GM21526 (cell line): Measurements from ENCODE around the gene PITPNM1.
"Not testable (repeated sequence)": the region's sequence is repeated elsewhere in the genome, so short reads cannot be mapped to it uniquely, and the experiment has no call there.

Source experiments
- ATAC-seq: cut with Tn5 transposase; IDR thresholded peaks from one replicate; pipeline ENCODE4 v1.9.1; 2021; ENCODE audit warnings: moderate library complexity; ENCODE audit not compliant: unreplicated experiment, low FRiP score

PITPNM1 gene

DNA sequence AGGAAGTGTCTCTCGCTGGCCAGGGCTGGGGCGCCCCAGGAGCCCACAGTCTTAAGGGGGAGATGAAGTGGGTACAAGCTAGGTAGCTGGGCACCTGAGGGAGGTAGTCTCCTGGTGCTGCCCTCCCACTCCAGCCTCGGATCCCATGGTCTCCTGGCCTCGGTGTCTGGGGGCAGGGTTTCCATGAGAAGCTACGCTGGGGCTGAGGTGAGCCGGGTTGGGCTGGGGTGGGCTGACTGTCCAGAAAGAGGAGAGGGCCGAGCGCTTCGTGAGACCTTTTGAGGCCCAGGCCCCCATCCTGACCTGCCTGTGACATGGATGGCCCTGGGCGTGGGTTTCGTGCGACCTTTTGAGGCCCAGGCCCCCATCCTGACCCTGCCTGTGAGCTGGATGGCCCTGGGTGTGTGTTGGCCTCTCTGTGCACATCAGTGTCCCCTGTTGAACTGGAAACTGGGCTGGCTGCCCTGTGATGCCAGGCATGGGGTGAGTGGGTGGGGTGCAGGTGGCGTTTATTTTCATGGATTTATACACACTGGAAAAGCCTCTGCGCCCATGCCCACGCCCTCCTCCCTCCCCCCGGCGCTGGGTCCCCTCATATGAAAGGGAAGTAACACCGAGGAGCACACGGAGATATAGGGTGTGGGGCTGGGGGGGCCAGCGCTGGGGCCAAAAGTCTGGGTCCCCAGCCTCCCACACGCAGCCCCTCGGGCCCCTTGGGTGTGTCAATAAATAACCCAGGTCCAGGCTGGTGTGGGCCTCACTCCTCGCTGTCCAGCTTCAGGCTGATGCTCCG is 13.7 kb downstream of the PITPNM1 start:
- no peak for ATAC-seq

DNA sequence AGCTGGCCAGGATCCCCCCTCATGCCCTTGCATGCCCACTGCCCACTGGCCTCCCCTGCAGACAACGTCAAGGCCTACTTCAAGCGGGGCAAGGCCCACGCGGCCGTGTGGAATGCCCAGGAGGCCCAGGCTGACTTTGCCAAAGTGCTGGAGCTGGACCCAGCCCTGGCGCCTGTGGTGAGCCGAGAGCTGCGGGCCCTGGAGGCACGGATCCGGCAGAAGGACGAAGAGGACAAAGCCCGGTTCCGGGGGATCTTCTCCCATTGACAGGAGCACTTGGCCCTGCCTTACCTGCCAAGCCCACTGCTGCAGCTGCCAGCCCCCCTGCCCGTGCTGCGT is 14.5 kb downstream of the PITPNM1 start:
- ATAC-seq, result no peak

DNA sequence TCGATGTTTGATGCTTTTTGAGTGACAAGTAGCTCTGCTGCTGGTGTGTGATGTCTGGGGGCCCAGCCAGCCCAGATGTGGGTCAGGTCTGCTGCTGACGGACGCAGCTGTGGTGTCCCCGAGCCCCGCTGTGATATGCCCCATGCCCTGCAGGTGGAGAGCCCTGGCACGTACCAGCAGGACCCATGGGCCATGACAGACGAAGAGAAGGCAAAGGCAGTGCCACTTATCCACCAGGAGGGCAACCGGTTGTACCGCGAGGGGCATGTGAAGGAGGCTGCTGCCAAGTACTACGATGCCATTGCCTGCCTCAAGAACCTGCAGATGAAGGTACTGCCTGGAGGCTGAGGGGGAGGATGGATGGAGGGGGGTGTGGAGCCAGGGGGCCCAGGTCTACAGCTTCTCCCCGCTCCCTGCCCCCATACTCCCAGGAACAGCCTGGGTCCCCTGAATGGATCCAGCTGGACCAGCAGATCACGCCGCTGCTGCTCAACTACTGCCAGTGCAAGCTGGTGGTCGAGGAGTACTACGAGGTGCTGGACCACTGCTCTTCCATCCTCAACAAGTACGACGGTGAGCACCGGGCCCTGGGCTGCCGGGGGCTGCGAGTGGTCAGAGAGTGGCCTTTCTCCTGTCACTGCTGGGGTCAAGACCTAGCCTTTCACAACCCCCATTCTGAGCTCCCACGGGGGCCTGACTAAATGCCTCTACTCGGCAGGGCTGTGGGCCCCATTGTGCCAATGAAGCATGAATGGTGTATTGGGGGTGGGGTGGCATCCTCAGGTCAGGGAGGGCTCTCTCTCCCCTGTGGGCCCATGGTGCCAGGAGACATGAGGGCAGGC is 15.1 kb downstream of the PITPNM1 start:
- ATAC-seq, result no peak

DNA sequence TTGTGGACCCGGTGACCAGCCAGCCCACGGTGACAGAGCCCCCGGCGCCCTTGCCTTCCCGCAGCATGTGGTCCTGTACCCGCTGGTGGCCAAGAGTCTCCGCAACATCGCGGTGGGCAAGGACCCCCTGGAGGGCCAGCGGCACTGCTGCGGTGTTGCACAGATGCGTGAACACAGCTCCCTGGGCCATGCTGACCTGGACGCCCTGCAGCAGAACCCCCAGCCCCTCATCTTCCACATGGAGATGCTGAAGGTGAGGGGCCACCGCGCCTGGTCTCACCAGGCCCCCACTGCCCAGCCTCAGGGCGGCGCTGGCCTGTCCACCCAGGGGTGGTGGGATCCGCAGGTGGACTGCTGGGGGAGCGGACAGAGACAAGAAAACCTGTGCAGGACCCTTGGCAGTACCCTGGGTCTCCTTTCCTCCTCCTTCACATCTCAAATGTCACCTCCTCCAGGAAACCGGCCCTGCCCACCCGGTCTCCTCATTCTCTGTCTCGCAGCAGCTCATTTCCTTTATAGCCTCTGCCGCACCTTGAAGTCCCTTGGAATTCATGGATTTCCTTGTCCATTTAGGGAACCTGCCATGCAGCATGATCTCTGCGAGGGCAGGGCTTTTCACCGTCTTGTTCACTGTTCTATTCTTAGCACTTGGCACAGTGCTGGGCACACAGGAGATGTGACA is 15.8 kb downstream of the PITPNM1 start:
- ATAC-seq, result no peak

DNA sequence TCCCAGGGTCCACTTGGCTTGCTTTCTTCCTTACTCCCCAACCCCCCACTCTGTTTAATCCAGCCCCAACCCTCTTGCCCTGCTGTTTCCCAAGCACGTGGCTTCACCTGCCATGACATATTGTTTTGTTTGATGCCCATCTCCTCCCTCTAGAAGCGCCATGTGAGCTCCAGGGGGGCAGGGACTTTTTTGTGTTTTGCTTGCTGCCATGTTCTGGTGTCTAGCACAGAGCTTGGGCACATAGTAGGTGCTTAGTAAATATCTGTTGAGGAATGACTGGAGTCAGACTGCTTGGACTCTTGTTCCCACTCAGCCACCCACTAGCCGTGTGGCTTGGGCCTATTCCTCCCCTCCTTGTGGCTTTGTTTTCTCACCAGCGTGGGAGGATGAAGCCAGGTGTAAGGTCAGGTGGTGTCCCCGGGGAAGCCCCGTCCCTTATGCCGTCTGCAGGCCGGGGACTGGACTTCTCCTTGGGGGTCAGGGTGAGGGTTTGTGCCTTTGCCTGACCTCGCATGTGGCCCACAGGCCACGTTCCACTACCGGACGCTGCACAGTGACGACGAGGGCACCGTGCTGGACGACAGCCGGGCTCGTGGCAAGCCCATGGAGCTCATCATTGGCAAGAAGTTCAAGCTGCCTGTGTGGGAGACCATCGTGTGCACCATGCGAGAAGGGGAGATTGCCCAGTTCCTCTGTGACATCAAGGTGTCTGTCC is 18.5 kb downstream of the PITPNM1 start:
- ATAC-seq, result no peak

DNA sequence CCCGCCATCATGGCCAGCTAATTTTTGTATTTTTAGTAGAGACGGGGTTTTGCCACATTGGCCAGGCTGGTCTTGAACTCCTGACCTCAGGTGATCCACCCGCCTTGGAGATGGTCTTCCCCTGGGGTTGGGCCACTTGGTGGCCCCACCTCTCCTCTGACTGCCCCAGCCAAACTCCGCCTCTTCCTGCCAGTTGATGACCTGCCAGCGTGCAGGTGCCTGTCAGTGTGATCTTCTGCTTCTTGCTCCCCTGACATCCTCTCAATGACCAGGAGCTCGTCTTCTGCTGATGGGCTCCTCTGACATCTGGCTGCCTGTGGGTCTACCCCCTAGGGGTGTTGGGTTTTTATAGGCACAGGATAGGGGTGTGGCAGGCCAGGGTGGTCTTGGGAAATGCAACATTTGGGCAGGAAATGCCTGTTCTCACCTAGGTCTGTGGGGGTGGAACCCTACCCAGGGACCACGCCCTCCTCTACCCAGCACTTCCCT is 19.2 kb downstream of the PITPNM1 start:
- ATAC-seq, result not testable (repeated sequence)

DNA sequence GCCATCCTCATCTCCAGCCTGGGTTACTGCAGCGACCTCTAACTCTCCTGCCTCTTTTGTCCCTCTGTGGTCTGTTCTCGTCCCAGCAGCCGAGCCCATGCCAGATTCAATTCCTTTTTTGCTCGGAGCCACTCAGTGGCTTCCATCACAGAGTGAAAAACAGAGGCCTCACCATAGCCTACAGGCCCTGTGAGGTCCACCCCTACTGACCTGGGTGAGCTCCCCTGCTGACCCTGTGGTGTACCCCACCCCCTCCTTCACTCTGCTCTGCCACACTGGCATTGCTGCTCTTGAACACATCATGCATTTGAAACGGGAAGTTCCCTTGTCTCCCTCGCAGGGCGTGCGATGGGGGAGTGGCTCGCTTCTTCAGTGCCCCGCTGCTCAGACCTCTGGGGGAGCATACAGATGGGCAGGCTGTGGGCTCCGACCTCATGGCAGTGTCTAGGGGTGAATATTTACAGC is 20.3 kb downstream of the PITPNM1 start:
- no peak for ATAC-seq

DNA sequence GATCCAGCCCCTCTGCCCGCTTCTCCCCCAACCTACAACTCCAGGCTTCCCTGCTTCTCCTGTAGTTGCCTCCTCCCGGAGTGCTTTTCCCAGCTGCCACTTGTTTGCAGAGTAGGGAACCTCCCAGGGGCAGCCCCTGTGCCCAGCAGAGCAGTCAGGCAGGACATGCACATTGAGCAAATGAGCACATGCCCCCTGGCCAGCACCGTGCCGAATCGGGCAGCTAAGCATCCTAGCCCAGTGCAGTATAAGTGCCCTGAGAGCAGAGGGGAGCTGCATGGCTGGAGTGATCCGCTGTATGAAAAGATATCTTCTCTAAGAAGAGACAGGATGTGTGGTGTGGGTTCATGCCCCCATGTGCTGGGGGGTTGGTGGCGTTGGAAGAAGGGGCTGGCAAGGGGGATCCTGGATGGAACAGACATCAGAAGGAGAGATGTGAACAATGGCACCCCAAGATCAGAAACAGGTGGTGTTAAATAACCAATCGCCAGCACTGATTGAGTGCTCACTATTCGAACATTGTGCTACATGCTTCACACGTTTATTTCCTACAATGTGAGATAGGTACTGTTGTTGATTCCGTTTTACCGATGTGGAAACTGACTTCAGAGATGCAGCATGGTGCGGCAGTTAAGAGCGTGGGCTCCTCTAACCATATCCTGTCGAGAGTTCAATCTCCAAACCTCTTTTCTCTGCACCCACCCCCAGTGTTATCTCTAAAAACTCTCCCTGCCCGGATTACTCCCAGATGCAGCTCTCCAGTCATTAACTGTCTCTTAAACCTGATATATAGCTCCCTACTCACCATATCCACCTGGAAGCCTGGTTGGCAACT is 21.1 kb downstream of the PITPNM1 start:
- no peak for ATAC-seq

DNA sequence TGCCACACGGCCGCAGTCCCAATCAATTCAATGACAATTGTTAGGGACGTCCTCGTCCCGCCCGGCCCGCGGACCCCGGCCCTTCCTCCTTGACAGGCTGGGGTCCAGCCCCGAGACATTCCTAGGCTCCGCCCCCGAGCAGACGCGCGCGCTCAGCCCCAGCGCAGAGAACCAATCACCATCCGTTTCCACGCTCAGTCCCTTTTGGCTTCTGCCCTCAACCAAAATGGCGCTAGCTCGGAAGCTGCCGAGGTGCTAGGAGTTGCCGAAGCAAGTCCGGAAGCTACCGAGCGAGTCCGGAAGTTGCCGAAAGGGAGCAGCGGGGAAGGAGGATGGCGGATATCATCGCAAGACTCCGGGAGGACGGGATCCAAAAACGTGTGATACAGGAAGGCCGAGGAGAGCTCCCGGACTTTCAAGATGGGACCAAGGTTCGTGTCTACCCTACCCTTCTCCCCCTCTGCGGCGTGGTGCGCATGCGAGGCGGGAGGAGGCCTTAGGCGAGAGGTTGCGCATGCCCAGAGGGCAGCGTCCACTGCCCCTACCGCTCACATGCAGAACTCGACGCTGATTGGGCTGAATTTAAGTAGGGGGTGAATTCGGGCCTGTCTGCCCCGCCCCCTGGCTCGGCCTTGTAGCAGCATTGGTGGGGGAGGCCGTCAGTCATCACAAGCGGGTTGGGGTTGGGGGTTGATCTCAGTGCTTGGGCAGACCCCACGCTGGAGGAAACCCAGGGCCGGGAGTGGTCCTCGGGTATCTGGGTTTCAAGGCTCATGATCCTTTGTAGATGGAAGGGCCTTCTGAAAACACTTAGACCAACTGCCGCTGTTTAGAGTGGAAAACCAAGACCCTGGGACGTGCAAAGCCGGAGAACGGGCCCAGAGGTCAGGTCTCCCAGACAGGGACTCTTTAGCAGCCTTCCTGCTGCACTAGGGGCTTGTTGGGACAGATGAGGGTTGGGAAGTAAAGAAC is 22.1 kb downstream of the PITPNM1 start, which contains the start of gene AIP:
Gene AIP (plus strand): TSS at position 200 of the 972 bp plus-strand sequence. CDS start 133 bp downstream, at position 333.
- peak; percentile 59 for ATAC-seq

DNA sequence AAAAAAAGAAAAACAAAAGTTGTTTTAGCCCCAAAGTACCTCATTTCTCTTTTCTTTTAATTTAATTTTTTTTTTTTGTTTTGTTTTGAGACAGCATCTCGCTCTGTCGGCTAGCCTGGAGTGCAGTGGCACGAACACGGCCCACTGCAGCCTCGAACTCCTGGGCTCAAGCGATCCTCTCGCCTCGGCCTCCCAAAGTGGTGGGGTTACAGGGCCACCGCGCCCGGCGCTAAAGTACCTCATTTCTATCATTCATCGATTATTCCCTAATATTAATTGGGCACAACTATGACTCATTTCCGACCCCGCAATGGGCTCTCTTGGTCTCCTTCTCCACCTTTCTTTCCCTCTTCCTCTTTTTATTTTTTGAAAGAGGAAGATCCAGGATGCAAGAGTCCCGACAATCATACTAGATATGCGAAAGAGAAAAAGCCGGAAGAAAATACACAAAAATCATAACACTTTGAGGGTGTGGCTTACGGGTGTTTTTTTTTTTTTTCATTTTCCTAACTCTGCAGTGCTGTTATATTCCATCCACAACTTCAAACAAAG is 22.8 kb downstream of the PITPNM1 start:
- no peak for ATAC-seq

DNA sequence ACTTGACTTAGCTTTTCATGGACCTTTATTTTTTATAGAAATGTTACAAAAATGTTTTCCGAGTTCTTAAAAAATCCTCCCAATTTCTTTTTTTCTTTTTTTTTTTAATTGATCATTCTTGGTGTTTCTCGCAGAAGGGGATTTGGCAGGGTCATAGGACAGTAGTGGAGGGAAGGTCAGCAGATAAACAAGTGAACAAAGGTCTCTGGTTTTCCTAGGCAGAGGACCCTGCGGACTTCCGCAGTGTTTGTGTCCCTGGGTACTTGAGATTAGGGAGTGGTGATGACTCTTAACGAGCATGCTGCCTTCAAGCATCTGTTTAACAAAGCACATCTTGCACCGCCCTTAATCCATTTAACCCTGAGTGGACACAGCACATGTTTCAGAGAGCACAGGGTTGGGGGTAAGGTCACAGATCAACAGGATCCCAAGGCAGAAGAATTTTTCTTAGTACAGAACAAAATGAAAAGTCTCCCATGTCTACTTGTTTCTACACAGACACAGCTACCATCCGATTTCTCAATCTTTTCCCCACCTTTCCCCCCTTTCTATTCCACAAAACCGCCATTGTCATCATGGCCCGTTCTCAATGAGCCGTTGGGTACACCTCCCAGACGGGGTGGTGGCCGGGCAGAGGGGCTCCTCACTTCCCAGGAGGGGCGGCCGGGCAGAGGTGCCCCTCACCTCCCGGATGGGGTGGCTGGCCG is 27.7 kb downstream of the PITPNM1 start:
- not testable (repeated sequence) for ATAC-seq

DNA sequence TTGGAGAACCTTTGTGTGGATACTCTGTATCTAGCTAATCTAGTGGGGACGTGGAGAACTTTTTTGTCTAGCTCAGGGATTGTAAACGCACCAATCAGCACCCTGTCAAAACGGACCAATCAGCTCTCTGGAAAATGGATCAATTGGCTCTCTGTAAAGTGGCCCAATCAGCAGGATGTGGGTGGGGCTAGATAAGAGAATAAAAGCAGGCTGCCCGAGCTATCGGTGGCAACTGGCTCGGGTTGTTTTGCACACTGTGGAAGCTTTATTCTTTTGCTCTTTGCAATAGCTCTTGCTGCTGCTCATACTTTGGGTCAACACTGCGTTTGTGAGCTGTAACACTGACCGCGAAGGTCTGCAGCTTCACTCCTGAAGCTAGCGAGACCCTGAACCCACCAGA is 28.5 kb downstream of the PITPNM1 start:
- ATAC-seq, result not testable (repeated sequence)

DNA sequence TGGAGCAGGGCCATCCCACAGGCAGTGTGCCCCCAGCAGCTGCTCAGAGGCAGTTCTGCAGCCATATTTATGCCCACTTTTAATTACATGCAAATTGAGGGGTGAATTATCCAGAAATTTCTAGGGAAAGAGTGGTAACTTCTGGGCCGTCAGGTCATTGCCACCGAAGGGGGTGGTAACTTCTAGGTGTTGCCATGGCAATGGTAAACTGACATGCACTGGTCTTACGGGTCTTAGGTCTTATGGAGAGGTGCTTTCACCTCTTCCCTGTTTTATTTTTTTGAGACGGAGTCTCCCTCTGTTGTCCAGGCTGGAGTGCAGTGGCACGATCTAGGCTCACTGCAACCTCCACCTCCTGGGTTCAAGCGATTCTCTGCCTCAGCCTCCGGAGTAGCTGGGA is 32.3 kb downstream of the PITPNM1 start:
- no peak for ATAC-seq

DNA sequence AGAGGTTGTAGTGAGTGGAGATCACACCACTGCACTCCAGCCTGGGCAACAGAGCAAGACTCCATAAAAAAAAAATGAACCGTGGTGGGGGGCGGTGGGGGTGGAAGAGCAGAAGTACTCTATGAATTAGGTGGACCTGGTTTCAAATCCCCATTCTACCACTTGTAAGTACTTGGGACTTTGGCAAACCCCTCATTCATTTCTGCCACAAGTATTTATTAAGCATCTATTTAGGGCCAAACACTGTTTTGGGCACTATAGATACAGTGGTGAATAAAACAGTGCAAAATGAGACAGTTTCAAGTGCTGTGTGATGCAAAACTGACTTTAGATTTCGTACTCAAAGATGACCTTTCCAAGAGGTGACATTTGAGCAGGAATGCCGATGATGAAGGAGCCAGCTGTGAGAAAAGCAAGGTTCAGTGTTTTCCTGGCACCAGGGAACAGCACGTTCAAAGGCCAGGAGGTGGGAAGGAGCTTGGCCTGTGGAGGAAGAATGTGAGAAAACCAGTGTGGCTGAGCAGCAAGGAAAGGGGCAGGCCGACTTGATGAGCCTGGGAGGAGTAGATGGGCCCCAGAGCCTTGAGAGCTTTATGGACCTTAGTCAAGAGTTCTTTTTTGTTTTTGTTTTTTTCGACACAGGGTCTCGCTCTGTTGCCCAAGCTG is 34.7 kb downstream of the PITPNM1 start:
- ATAC-seq, result no peak

DNA sequence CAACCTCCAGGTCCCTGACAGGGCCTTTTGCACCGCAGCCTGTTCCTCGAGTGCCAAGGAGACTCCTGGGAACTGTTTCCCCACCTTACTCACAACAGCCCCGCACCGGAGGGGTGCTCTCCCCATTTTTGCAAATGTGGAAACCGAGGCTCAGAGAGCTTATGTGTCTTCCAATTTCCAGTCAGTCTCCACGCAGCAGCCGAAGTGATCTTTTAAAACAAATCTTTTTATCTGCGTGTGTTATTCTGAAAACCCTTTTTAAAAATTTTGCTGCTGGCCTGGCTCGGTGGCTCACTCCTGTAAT is 35.7 kb downstream of the PITPNM1 start:
- ATAC-seq, result no peak

DNA sequence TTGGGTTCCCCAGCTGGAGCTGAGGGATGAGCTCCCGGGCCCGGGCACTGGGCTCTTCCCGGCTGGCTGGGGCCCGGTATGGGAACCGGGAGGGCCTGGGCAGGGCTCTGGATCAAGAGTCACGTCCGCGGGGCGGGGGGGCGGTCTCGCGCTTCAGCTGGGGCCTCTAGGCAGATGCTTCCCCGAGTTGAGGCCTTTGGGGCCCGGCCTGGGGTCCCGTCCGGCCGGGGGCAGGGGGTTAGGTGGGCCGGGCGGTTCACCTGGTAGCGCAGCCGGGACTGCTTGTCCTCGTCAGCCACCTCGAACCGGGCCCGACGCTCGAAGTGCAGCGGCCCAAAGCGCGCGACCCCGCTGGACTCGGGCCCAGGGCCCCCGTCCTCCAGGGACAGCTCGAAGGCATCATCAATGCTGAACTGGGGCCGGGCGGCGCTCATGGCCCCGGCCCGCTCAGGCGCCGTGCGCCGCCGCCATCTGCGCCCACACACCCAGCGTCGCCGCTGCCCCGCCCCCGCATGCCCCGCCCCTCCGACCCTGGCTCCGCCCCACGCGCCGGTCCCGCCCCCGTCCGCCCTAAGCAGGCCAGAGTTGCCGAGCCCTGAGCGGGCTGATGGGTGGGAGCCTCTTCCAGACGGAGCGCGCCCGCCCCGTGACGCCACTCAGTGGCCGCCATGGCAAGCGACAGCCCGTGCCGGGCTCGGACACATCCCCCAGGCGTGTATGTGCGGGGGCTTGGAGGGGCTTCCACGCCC is 36.2 kb downstream of the PITPNM1 start, which contains the start of gene TMEM134:
Gene TMEM134 (minus strand): TSS at position 493 of the 749 bp plus-strand sequence. CDS start 59 bp downstream, at position 434.
- peak; percentile 52 for ATAC-seq
